Activated CD8-positive, alpha-beta T cell treated with anti-CD3 and anti-CD28 coated beads for 36 hours (primary cell): ENCODE data around the gene CYP27C1. TPM values are rescaled to one million over a fixed set of nuclear protein-coding genes. Genes with fewer than 3 reads are reported as not detected.

ENCODE experiments used
- ATAC-seq: fragments of 200-7000 bp; cut with Tn5 transposase; one replicate; pipeline ENCODE4 v1.10.0; 2021; ENCODE audit warnings: mild to moderate bottlenecking, moderate library complexity
- CTCF ChIA-PET: fragments of 350-600 bp; sonication (Branson Sonifier 250); formaldehyde crosslinking; loops from one replicate; lab custom pipeline; 2021; ENCODE audit warnings: antibody characterized with exemption; lab: Charles Lee
- POLR2A ChIA-PET: fragments of 350-600 bp; sonication (Branson Sonifier 250); formaldehyde crosslinking; loops from one replicate; lab custom pipeline; 2021; ENCODE audit warnings: antibody characterized with exemption; lab: Charles Lee
- DNase-seq: peaks from one replicate; pipeline ENCODE4 v3.0.0-alpha.2; 2020
- H3K27ac Mint-ChIP-seq: one replicate; pipeline ENCODE4 v1.8.0; 2021; ENCODE audit warnings: mild to moderate bottlenecking, mixed read lengths
- H3K27me3 Mint-ChIP-seq: one replicate; pipeline ENCODE4 v1.8.0; 2021; ENCODE audit warnings: mixed read lengths
- H3K36me3 Mint-ChIP-seq: one replicate; pipeline ENCODE4 v1.8.0; 2021; ENCODE audit warnings: low read depth, mixed read lengths
- H3K4me1 Mint-ChIP-seq: one replicate; pipeline ENCODE4 v1.8.0; 2021; ENCODE audit warnings: low read depth, mixed read lengths
- H3K4me3 Mint-ChIP-seq: one replicate; pipeline ENCODE4 v1.8.0; 2021; ENCODE audit warnings: mild to moderate bottlenecking, moderate library complexity, mixed read lengths
- H3K9me3 Mint-ChIP-seq: one replicate; pipeline ENCODE4 v1.8.0; 2021; ENCODE audit warnings: mixed read lengths
- CTCF ChIP-seq: fragments of 200-600 bp; IDR thresholded peaks from one replicate; pipeline ENCODE4 v1.8.0; 2022; ENCODE audit warnings: antibody characterized with exemption, mild to moderate bottlenecking
- intact Hi-C: fragments of 100-400 bp; cut with micrococcal nuclease; formaldehyde crosslinking; loops from one replicate; pipeline ENCODE4 v1.10.0; 2022
- total RNA-seq, 2 experiments: library from RNA; stranded (reverse); gene quantifications; one replicate each; pipeline ENCODE4 v1.2.3, GENCODE V29; 2021

CYP27C1 gene
- total RNA-seq, 2 experiments from 2014 or later = not detected

- TF ChIP-seq CTCF = no peak
- no peak overlapping the region for H3K27ac Mint-ChIP-seq
- no peaks in the 10 kb centered on the region for H3K4me1 Mint-ChIP-seq
- ATAC-seq (no peak), DNase-seq (no peak)
- intact Hi-C loops = no loop called here
- H3K27me3 Mint-ChIP-seq = no peaks in the 10 kb centered on the region
- CTCF ChIA-PET = interaction anchor here (3.4 kb wide), 1 partner anchor 70 kb away, joined by 17 read pairs; no protein-coding TSS in a partner anchor
- H3K36me3 Mint-ChIP-seq = no peaks in the 10 kb centered on the region
- POLR2A ChIA-PET = no interaction called here
- H3K4me3 Mint-ChIP-seq = no peak overlapping the region
- no peaks in the 10 kb centered on the region for H3K9me3 Mint-ChIP-seq
Observed at GRCh38 chr2:127138281-127138680, 81.8 kb downstream of the CYP27C1 start.

GRCh38 chr2:127137741-127138140 is 82.4 kb downstream of the CYP27C1 start:
- TF ChIP-seq CTCF = no peak
- no peak overlapping the region for H3K4me3 Mint-ChIP-seq
- no peak overlapping the region for H3K27ac Mint-ChIP-seq
- intact Hi-C loops = no loop called here
- no peak for DNase-seq
- H3K4me1 Mint-ChIP-seq = no peaks in the 10 kb centered on the region
- H3K36me3 Mint-ChIP-seq = no peaks in the 10 kb centered on the region
- H3K9me3 Mint-ChIP-seq = no peaks in the 10 kb centered on the region
- H3K27me3 Mint-ChIP-seq = no peaks in the 10 kb centered on the region
- ATAC-seq = no peak
- POLR2A ChIA-PET = no interaction called here
- CTCF ChIA-PET = no interaction called here

GRCh38 chr2:127137225-127137624 is 82.9 kb downstream of the CYP27C1 start:
- Mint-ChIP-seq H3K27ac (no peak overlapping the region), H3K27me3 (no peaks in the 10 kb centered on the region), H3K36me3 (no peaks in the 10 kb centered on the region), H3K4me1 (no peaks in the 10 kb centered on the region), H3K9me3 (no peaks in the 10 kb centered on the region), H3K4me3 (no peak overlapping the region)
- POLR2A ChIA-PET = no interaction called here
- intact Hi-C loops = no loop called here
- TF ChIP-seq CTCF = no peak
- ATAC-seq (no peak), DNase-seq (no peak)
- CTCF ChIA-PET = no interaction called here

GRCh38 chr2:127134833-127135830 is 85.0 kb downstream of the CYP27C1 start:
- DNase-seq (no peak), ATAC-seq (no peak)
- H3K36me3 Mint-ChIP-seq = no peaks in the 10 kb centered on the region
- H3K27me3 Mint-ChIP-seq = no peaks in the 10 kb centered on the region
- TF ChIP-seq CTCF = no peak
- ChIA-PET POLR2A (no interaction called here), CTCF (no interaction called here)
- no peak overlapping the region for H3K4me3 Mint-ChIP-seq
- intact Hi-C loops = no loop called here
- no peaks in the 10 kb centered on the region for H3K9me3 Mint-ChIP-seq
- H3K27ac Mint-ChIP-seq = no peak overlapping the region
- no peaks in the 10 kb centered on the region for H3K4me1 Mint-ChIP-seq

GRCh38 chr2:127134235-127134634 is 85.9 kb downstream of the CYP27C1 start:
- Mint-ChIP-seq H3K27ac (no peak overlapping the region), H3K4me1 (no peaks in the 10 kb centered on the region), H3K27me3 (no peaks in the 10 kb centered on the region), H3K9me3 (no peaks in the 10 kb centered on the region), H3K36me3 (no peaks in the 10 kb centered on the region), H3K4me3 (no peak overlapping the region)
- DNase-seq (no peak), ATAC-seq (no peak)
- ChIA-PET CTCF (no interaction called here), POLR2A (no interaction called here)
- intact Hi-C loops = no loop called here
- TF ChIP-seq CTCF = no peak
